Mammary microvascular endothelial cell (primary cell): ENCODE measurements around the gene NRROS. TPM values are rescaled to one million over a fixed set of nuclear protein-coding genes. Genes with fewer than 3 reads are reported as not detected.

Experiments
- total RNA-seq: library from RNA; depleted of rRNA; stranded (reverse); fragments of >200 nt; gene quantifications from 2 replicates; pipeline ENCODE4 v1.2.3, GENCODE V29; 2015

NRROS gene
- total RNA-seq = 8.3 and 10.2 TPM in 2 replicates

GRCh38 chr3:196639483-196640296, at the start of gene NRROS:
TSS of gene NRROS (plus strand) at chr3:196639694. CDS start at chr3:196654540, 14,846 bp downstream.

Other genes starting within 250 kb of the NRROS start
- gene UBXN7, start 207.3 kb upstream of the NRROS start, total RNA-seq = 5.9 and 7.0 TPM in 2 replicates
- gene RNF168, start 135.9 kb upstream of the NRROS start, total RNA-seq = 14.4 and 15.8 TPM in 2 replicates
- gene SMCO1, start 124.3 kb upstream of the NRROS start, total RNA-seq = not detected in 2 replicates
- gene WDR53, start 71.1 kb upstream of the NRROS start, total RNA-seq = 3.1 and 5.7 TPM in 2 replicates
- gene FBXO45, start 71.0 kb upstream of the NRROS start, total RNA-seq = 11.1 and 11.9 TPM in 2 replicates
- gene CEP19, start 72.6 kb downstream of the NRROS start, total RNA-seq = 0.98 and 1.7 TPM in 2 replicates
- 10.8 and 21.2 TPM in 2 replicates for gene PIGX, start 72.7 kb downstream of the NRROS start, total RNA-seq
- gene PAK2, start 100.2 kb downstream of the NRROS start, total RNA-seq = 36.1 and 38.6 TPM in 2 replicates
- gene SENP5, start 228.2 kb downstream of the NRROS start, total RNA-seq = 20.1 and 21.1 TPM in 2 replicates